HL-60 (cell line): ENCODE results near the gene SRSF2.

Experiments used
- CTCF ChIP-seq: IDR thresholded peaks from one replicate; pipeline ENCODE4 v1.5.1; 2011; ENCODE audit warnings: low read length, control low read depth, inconsistent platforms; ENCODE audit not compliant: insufficient read depth
- GABPA ChIP-seq: IDR thresholded peaks from 2 replicates; pipeline ENCODE4 v1.6.1; 2012; ENCODE audit warnings: low read depth
- POLR2AphosphoS5 ChIP-seq: IDR thresholded peaks from 2 replicates; pipeline ENCODE4 v1.6.1; 2012; ENCODE audit warnings: low read depth

GRCh38 chr17:76695059-76695831 is 41.9 kb downstream of the SRSF2 start:
- TF ChIP-seq CTCF = no peak
- no peak for TF ChIP-seq POLR2AphosphoS5
- TF ChIP-seq GABPA = no peak
